OCI-LY1 (cell line): Measurements from ENCODE around the gene ZMIZ1.

Experiments
- H2AFZ ChIP-seq: fragments of 200-600 bp; sonication (generic), shearing (Covaris generic); 2 replicates; pipeline ENCODE4 v1.6.0; 2014; ENCODE audit warnings: antibody characterized with exemption, mild to moderate bottlenecking, low read length
- H3F3A ChIP-seq: fragments of 200-600 bp; sonication (generic), shearing (Covaris generic); 2 replicates; pipeline ENCODE4 v1.6.0; 2014; ENCODE audit warnings: mild to moderate bottlenecking, antibody characterized with exemption, low read length, moderate library complexity; ENCODE audit not compliant: insufficient read depth
- H3K27ac ChIP-seq: fragments of 200-600 bp; sonication (generic); 2 replicates; pipeline ENCODE4 v1.5.1; 2014; ENCODE audit warnings: low read length, mixed run types, mild to moderate bottlenecking, low read depth; ENCODE audit not compliant: poor library complexity, severe bottlenecking
- H3K27me3 ChIP-seq: fragments of 200-600 bp; sonication (generic); 2 replicates; pipeline ENCODE4 v1.6.0; 2014; ENCODE audit warnings: antibody characterized with exemption, mild to moderate bottlenecking, low read length, moderate library complexity; ENCODE audit not compliant: insufficient read depth
- H3K36me3 ChIP-seq: fragments of 200-600 bp; sonication (generic); 2 replicates; pipeline ENCODE4 v1.6.1; 2014; ENCODE audit warnings: mild to moderate bottlenecking, antibody characterized with exemption, low read length, moderate library complexity, mixed read lengths; ENCODE audit not compliant: insufficient read depth
- H3K4me1 ChIP-seq: fragments of 200-600 bp; sonication (generic); 2 replicates; pipeline ENCODE4 v1.5.1; 2014; ENCODE audit warnings: mild to moderate bottlenecking, low read length, moderate library complexity; ENCODE audit not compliant: insufficient read depth, severe bottlenecking
- H3K4me2 ChIP-seq: fragments of 200-600 bp; sonication (generic), shearing (Covaris generic); 2 replicates; pipeline ENCODE4 v1.6.1; 2014; ENCODE audit warnings: low read length
- H3K4me3 ChIP-seq: fragments of 200-600 bp; sonication (generic); 2 replicates; pipeline ENCODE4 v1.5.1; 2014; ENCODE audit warnings: low read length, low read depth, mild to moderate bottlenecking, mixed read lengths; ENCODE audit not compliant: poor library complexity, severe bottlenecking
- H3K79me2 ChIP-seq: fragments of 200-600 bp; shearing (Covaris generic); 2 replicates; pipeline ENCODE4 v1.6.1; 2016; ENCODE audit warnings: mixed run types, low read length, mixed read lengths; ENCODE audit not compliant: insufficient read depth
- H3K9ac ChIP-seq: fragments of 200-600 bp; sonication (generic), shearing (Covaris generic); 2 replicates; pipeline ENCODE4 v1.6.1; 2014; ENCODE audit warnings: mild to moderate bottlenecking, low read length, mixed read lengths
- H3K9me2 ChIP-seq: fragments of 200-600 bp; sonication (generic), shearing (Covaris generic); 2 replicates; pipeline ENCODE4 v1.6.1; 2014; ENCODE audit warnings: low read depth, mild to moderate bottlenecking, low read length, mixed read lengths
- H3K9me3 ChIP-seq: fragments of 200-600 bp; shearing (Covaris generic); 2 replicates; pipeline ENCODE4 v1.6.1; 2014; ENCODE audit warnings: low read length, mixed read lengths
- H4K20me1 ChIP-seq: fragments of 200-600 bp; sonication (generic), shearing (Covaris generic); 2 replicates; pipeline ENCODE4 v1.6.0; 2016; ENCODE audit warnings: mild to moderate bottlenecking, low read length; ENCODE audit not compliant: insufficient read depth
- CTCF ChIP-seq: fragments of 200-600 bp; sonication (generic), shearing (Covaris generic); IDR thresholded peaks from 2 replicates; pipeline ENCODE4 v1.5.1; 2017; ENCODE audit warnings: mild to moderate bottlenecking, antibody characterized with exemption, low read length, moderate library complexity, mixed read lengths
- EZH2 ChIP-seq: fragments of 200-600 bp; sonication (generic), shearing (Covaris generic); IDR thresholded peaks from 2 replicates; pipeline ENCODE4 v1.8.0; 2017; ENCODE audit warnings: borderline replicate concordance, mixed run types, mild to moderate bottlenecking, antibody characterized with exemption, low read length, moderate library complexity, mixed read lengths

The ZMIZ1 gene

GRCh38 chr10:79305515-79305914, 236.7 kb downstream of the ZMIZ1 start:
- no peak overlapping the region for H3K9ac ChIP-seq
- H3K4me1 ChIP-seq: no peaks in the 10 kb centered on the region
- no peak overlapping the region for H2AFZ ChIP-seq
- H3K36me3 ChIP-seq: no peaks in the 10 kb centered on the region
- H3F3A ChIP-seq: no peaks in the 10 kb centered on the region
- H3K79me2 ChIP-seq: no peaks in the 10 kb centered on the region
- TF ChIP-seq EZH2: no peak
- no peak for TF ChIP-seq CTCF
- H3K27ac ChIP-seq: no peak overlapping the region
- H3K4me2 ChIP-seq: no peak overlapping the region
- H3K9me3 ChIP-seq: no peaks in the 10 kb centered on the region
- H4K20me1 ChIP-seq: no peaks in the 10 kb centered on the region
- no peak overlapping the region for H3K4me3 ChIP-seq
- no peaks in the 10 kb centered on the region for H3K27me3 ChIP-seq
- no peaks in the 10 kb centered on the region for H3K9me2 ChIP-seq

DNA sequence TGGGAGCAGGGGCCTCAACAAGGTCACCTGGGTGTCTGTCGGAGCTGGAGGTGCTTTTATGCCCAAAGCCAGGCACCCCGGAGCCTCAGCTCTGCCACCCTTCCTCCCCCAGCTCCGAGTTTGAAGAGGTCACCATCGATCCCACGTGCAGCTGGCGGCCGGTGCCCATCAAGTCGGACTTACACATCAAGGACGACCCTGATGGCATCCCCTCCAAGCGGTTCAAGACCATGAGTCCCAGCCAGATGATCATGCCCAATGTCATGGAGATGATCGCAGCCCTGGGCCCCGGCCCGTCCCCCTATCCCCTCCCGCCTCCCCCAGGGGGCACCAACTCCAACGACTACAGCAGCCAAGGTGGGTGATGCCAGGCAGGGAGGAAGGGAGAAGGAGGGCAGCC, 237.2 kb downstream of the ZMIZ1 start:
- no peaks in the 10 kb centered on the region for H3F3A ChIP-seq

GRCh38 chr10:79306644-79307220, 238.0 kb downstream of the ZMIZ1 start:
- no peak overlapping the region for H3K9ac ChIP-seq
- no peaks in the 10 kb centered on the region for H3K9me3 ChIP-seq
- H4K20me1 ChIP-seq: no peaks in the 10 kb centered on the region
- H3K27ac ChIP-seq: no peak overlapping the region
- no peak for TF ChIP-seq EZH2
- TF ChIP-seq CTCF: no peak
- no peaks in the 10 kb centered on the region for H3K27me3 ChIP-seq
- no peaks in the 10 kb centered on the region for H3K4me1 ChIP-seq
- no peak overlapping the region for H3K4me3 ChIP-seq
- no peak overlapping the region for H3K4me2 ChIP-seq
- H3K79me2 ChIP-seq: no peaks in the 10 kb centered on the region
- no peaks in the 10 kb centered on the region for H3K36me3 ChIP-seq
- no peaks in the 10 kb centered on the region for H3F3A ChIP-seq
- H2AFZ ChIP-seq: no peak overlapping the region
- no peaks in the 10 kb centered on the region for H3K9me2 ChIP-seq

More for the DNA sequence above, 237.2 kb downstream of the ZMIZ1 start:
- Histone ChIP-seq H3K9me3 (no peaks in the 10 kb centered on the region), H3K79me2 (no peaks in the 10 kb centered on the region), H3K27me3 (no peaks in the 10 kb centered on the region), H4K20me1 (no peaks in the 10 kb centered on the region), H3K4me2 (no peak overlapping the region), H3K4me3 (no peak overlapping the region), H3K9me2 (no peaks in the 10 kb centered on the region), H2AFZ (no peak overlapping the region), H3K36me3 (no peaks in the 10 kb centered on the region), H3K4me1 (no peaks in the 10 kb centered on the region), H3K27ac (no peak overlapping the region), H3K9ac (no peak overlapping the region)
- TF ChIP-seq EZH2: no peak
- TF ChIP-seq CTCF: no peak
